HG03439 (cell line): ENCODE measurements around the gene CALHM3.
"Not testable (repeated sequence)": the region's sequence is repeated elsewhere in the genome, so short reads cannot be mapped to it uniquely, and the experiment has no call there.

Source experiments
- ATAC-seq: cut with Tn5 transposase; IDR thresholded peaks from one replicate; pipeline ENCODE4 v1.9.1; 2021; ENCODE audit warnings: mild to moderate bottlenecking, moderate library complexity; ENCODE audit not compliant: unreplicated experiment

CALHM3 gene

DNA sequence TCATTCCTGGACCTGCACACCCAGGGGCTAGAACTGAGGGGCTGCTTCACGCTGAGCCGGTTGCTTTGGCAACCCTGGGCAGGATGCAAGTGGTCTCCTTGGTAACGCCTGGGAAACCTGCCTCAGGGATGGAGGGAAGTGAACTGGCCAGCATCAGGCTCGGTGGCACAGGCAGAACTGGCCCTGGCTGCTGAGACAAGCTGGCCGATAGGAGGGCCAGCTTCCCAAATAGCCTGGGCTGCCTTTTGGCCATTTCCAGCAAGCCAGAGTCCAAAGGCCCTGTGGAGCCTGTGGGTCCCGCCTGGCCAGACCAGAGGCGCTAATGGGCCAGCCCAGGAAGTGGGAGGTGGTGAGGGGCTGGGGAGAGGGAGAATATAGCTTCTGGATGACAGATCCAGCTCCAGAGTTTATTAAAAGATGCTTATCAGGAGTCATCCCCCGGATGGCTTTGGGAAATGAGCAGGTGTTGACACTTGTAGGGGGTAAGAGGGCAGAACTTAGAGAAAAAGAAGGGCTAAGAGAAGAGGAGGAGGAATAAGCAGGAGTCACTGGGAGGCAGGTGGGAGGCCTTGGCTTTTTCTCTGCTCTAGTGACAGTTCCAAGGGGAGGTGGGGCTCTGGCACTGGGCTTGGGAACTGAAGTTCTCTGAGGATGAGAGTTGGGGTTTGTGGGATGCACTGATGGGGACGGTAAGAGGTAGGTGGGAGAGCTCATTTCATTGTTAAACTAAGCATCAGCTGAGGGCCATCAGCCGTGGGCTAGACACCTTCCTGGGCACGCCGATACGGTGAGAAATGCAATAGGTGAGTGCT is 24.0 kb upstream of the CALHM3 start:
- no peak for ATAC-seq

DNA sequence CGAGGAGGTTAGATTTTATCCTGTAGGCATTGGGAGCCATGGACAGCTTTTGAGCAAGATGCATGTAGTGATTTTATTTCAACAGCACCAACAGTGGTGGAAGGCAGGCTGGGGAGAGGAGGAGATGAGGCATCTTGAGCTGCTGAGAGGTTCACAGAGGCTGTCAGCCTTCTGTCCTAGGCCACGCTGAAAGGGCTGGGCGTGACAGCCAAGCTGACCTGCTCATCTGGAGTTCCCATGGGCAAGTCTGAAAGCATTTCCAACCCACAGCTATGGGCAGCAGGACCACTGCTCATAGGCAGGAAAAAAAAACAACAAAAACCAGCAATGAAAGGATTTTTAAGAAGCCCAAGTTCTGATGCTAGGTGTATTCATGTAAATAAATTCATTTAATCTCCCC is 22.1 kb upstream of the CALHM3 start:
- no peak for ATAC-seq

DNA sequence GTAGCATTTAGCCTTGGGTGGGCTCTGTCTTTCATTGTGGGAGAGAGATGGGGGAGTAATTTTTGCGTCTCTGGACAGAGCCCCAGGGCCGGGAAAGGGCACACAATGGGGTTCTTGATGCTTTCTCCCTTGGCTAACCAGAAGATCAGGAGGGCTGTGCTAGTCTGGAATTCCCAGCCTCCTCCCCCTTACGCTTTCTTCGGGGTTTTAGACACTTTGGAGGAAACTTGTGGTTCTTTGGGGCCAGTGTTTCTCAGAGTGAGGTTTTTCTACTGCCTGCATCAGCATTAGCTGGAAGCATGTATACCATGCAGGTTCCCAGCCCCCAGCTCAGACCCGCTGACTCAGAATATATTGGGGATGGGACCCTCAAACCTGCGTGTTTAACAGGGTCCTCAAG is 21.4 kb upstream of the CALHM3 start:
- no peak for ATAC-seq

DNA sequence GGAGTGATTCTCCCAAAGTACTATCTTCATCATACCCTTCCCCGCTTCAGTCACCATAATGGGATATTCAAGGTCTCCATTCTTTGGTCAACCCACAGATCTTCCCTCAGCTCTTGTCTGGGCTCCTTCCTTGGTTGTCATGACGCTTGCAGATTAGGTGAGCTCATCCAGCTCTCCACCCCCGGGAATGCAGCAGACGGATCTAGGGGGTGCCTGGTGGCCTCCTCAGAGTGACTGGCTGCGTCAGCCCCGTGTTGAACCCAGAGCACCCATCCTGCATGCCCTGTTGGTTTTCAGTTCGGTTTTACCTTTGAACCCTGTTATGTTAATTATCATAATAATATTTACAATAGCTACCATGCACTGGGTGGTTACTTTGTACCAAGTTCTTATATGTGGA is 20.8 kb upstream of the CALHM3 start:
- ATAC-seq = no peak

DNA sequence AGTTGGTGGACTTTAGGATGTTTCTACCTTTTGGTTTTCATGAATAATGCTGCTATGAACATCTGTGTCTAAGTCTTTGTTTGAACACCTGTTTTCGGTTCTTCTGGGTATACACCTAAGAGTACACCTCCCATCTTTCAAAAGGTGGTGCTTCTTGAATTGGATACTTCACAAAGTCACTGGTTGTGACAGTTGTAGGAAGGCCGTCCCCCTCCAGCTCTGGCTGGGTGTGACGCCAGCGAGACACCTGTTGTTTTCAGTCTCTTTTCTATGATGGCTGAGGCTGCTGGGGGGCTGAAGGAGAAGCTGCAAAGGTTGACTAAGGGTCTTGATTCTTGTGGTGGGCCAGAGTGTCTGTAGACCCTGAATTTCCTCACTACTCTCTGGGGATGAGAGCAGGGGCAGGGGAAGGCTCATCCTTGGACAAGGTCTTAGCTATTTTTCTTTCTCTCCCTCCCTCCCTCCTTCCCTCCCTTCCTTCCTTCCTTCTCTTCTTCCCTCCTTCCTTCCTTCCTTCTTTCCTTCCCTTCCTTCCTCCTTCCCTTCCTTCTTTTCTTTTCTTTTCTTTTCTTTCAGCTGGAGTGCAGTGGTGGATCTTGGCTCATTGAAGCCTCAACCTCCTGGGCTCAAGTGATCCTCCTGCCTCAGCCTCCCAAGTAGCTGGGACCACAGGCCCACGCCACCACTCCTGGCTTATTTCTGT is 20.0 kb upstream of the CALHM3 start:
- no peak for ATAC-seq

DNA sequence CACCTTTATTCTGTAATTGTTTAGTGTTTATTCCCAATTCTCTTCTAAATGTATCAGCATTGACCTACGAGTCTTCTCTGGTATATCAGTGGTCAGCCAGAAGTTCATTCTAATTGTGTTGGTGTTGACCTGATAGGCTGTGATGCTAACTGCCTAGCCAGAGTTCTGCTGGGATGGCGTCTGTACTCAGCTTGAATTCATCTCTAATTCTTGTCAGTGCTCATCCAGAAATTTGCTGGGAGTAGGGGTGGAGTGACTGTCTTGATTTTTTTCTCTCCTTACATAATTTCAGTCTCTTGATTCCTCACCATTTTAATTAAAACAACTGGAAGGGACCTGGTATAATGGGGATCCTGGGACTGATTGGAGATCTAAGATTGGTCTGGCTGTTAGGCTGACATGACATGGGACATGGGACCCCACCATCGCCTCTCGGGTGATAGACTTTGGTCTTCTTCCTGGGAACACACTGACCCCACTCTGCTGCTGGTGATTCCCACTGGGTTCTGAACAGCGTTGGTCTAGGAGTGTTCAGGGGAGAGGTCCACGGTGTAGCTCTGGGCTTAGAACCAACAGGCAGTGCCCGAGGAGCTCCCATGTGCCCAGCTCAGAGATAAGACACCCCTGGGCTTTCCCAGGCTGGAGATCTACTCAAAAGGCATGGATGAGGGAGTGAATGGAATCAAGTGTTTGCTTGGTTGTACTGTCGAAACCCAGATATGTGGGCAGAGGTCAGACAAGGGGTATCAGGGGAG is 18.3 kb upstream of the CALHM3 start:
- no peak for ATAC-seq

DNA sequence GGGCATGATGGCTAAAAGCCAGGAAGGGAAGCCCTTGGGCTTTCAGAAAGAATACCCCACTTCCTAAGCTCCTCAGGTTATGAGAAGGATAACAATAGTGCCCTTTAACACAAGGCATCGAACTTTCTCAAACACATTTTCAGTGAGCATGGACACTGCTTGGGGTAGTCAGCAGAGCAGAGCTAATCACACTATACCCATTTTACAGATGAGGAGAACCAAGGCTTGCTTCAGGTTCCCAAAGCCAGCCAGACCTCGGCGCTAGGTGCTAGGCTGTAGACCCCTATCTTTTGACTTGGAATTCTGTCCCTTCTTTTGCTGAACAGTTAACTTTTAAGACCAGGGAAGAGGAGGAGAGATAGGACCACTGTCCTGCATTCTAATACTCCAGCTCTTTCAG is 16.3 kb upstream of the CALHM3 start:
- no peak for ATAC-seq

DNA sequence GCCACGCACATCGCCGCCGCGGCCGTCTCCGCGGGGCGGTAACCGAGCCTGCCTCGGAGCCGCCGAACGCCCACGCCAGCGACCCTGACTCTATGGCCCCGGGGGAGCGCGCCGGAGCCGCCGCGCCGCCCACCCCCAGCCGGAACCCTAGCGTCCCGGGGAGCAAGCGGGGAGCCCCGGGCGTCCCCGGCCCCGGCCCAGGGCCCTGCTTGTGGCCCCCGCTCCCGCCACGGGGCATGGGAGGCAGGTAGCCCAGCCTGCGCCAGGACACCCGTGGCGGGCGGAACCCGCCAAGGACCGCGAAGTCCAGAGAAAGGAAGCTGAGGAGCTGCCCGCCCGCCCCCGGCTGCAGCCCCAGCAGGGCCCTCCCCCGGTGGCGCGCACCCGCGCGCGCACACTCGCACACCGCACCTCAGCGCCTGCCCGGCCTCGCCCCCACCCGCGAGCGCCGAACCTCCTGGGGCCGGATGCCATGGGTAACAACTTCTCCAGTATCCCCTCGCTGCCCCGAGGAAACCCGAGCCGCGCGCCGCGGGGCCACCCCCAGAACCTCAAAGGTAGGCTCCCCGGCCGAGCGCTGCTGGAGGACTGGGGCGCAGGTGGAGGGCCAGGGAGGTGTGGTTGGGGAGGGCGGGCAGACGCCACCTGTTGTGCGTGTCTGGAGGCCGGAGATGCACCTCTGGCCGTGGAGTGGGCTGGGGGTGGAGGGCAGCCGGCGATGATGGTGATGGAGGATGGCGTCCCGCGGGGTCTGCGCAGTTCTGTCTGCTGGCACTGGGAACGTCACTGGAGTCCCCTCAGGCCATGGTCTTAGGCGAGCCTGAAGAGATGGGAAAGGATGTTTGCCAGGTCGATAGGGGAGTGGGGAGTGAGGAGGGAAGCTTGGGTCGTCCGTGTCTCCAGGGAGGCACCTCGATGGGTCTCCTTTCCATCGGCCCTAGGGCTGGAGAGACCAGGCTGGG is 15.2 kb upstream of the CALHM3 start:
- no peak for ATAC-seq

DNA sequence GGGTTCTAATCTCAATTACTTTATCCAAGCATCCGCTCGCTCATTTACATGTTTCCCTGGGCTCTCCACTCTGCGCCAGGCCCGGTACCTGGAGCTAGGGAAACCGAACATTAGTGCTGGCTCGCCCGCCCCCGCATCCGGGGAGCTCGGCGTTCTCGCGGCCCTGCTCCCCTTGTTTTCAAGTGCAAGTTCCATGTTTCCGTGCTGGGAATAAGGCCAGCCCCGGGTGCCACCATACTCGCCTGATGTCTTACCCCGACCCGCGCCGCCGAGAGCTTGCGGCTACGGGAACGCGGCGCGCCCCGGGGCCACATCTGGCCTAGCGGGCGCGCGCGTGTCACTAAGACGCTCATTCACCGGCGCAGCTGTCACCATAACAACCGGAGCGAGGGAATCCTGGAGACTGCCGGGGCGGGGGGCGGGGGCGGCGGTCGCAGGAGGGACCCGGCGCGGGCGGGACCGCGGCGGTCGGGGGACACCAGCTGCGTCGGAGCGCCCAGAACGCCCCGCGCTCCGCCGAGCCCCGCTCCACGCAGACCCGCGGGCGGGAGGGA is 14.4 kb upstream of the CALHM3 start, which contains the start of gene NEURL1:
TSS of gene NEURL1 (plus strand) at position 344 of the 554 bp plus-strand sequence. CDS start 683 bp downstream, outside the sequence.
- ATAC-seq = no peak

DNA sequence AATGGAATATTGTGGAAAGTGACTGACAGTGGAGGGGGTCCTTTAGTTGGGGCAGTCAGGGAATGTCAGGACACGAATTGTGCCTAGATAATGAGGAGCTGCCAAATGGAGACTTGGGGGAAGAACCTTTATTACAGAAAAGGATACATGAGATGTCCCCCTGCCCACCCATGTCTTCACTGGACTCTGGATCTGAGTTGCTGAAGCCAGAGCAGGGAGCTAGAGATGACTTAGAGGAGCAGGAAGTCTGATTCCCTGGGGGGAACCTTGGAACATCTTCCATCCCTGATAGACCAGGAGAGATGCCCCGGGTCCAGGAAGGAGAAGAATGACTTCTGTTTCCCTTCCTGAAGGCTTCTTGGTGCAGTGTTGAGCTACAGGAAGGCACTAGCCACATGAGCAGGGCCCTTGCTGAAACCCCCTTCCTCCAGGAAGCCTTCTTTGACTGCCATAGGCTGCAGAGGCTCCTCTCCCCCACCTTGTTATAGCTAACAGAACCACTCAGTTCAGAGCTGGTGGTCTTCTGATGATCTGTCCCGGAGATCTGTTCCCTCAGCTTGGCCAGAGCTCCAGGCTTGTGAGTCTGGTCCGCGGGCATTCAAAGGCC is 13.7 kb upstream of the CALHM3 start:
- no peak for ATAC-seq

DNA sequence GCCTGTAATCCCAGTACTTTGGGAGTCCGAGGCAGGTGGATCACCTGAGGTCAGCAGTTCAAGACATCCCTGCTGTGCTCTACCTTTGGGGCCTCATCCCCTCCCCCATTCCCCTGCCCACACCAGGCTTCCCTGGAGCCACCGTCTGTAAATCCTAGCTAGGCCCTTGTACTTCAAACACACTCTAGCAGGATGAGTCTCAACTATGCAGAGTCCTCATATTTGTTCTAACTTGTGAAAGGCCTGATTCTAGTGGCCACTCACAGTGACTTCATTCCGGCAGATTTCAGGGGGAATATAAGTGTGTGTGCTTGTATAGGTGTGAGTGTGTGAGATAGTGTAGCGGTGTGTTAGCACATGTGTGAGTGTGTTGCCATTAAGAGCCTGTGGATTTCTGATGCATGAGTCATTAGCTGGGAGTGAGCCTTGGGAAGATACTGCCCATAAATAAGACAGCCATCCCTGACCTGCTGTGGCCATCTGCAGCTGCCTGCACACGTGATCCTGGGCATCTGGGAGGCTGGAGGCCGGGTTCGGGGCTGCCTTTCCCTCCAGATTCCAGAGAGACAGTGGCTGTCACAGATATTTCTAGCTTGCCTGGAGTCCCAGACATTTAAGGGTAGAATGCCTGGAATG is 12.8 kb upstream of the CALHM3 start:
- ATAC-seq = no peak

DNA sequence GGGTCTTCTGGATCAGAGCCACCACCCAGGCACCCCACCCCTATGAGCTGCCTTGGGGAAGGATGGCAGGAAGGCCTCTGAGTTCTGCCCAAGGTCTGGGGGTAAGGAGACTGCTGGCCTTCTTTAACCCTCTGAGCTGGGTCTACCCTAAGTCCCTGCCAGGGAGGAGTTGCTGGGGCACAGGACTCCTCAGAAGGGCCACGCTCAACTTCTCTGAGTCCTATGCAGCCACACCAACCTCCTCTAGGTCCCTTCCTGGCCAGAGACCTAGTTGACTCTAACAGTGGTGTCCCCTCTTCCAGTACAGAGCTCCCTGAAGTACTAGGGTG is 11.9 kb upstream of the CALHM3 start:
- ATAC-seq = peak; percentile 6

DNA sequence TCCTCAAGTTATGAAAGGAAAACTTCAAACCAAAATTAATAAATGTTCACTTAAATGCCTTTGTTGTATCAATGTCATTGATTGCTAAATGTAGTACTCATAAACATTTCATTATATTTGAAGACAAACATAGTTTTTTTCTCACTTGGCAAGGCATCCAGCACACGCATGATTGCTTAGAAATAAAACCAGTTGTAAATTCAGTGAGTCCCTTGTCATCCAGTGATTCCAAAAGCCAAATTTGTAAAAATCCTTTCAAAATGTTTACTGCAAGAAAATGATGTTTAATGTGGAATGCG is 8.3 kb upstream of the CALHM3 start:
- no peak for ATAC-seq

DNA sequence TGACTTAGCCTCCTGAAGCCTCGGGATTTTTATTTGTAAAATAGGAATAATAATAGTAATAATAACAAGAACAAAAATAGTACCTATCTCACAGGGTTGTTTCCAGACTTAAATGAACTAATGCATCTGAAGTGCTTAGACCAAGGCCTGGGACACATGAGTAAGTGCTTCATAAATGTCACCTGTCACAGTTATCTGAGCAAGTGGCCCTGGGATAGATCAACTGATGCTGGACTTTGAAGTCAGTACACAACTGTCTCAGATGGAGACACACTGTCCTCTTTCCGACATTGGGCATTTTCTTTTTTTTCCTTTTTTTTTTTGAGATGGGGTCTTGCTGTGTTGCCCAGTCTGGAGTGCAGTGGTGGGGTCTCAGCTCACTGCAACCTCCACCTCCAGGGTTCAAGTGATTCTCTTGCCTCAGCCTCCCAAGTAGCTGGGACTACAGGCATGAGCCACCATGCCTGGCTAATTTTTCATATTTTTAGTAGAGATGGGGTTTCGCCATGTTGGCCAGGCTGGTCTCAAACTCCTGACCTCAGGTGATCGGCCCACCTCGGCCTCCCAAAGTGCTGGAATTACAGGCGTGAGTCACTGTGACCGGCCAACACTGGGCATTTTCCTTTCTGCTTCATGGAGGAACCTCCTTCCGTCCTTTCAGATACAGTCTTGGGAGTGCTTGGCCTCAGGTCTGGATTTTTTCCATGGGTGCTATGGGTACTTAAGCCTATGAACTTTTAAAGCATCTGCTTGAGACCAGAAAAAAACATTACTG is 7.8 kb upstream of the CALHM3 start:
- not testable (repeated sequence) for ATAC-seq

DNA sequence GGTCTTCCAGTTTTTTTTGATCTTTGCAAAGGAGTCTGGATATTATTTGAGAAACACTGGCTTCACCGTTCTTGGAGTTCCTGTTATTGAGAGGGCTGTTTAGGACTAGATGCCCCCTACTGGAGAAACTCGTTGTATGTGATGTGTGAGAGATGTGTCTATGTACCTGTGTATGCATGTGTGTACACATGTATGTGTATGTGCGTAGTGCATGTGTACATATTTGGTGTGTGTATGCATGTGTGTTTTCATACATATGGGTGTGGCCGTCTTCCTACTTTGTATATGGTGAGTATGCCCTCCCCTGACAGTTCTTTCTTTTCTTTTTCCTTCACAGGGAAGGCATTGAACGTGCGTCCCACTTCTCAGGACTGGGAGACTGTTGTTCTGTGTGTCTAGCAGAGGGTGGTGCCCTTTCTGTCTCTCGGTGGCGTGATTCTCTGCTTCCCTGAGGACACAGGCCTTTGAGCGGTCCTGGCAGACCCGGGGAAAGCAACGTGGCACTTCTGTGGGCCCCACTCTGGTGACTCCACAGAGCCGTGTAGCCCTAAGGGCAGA is 3.0 kb upstream of the CALHM3 start:
- no peak for ATAC-seq

DNA sequence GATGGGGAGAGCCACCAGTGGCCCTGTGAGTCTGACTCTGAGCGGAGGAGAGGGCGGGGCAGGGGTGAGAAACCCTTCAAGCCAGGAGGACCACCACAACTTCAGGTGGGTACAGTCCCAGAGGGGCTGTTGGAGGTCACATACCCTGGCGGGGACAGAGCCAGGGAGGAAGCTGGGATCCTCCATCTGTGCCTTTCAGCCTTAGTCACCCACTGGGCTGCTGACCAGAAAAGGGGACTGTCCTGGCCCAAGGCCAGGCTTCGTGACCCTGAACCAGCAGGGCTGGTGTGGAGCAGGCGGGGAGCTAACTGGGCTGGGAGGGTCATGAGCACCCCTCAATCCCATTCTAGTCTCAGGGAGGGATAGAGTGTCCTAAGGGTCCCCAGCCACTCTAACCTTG is 1.5 kb upstream of the CALHM3 start:
- no peak for ATAC-seq

DNA sequence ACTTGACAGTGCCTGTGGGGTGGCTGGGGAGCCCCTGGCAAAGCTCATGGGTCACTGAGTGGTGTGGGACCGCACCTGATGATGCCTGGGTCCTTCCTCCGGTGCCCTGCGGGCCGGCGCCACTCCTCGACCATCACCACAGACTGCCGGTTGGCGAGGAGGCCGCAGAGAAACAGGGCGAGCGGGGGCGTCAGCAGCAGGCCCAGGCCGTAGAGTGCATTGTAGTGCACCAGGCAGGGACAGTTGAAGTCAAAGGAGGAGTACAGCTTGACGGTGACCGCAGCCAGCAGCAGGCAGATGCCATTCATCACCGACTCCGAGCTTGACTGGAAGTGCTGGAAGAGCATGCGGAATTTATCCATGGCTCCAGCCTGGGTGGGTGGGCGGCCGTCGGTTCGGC is 369 bp downstream of the CALHM3 start:
- ATAC-seq = no peak

DNA sequence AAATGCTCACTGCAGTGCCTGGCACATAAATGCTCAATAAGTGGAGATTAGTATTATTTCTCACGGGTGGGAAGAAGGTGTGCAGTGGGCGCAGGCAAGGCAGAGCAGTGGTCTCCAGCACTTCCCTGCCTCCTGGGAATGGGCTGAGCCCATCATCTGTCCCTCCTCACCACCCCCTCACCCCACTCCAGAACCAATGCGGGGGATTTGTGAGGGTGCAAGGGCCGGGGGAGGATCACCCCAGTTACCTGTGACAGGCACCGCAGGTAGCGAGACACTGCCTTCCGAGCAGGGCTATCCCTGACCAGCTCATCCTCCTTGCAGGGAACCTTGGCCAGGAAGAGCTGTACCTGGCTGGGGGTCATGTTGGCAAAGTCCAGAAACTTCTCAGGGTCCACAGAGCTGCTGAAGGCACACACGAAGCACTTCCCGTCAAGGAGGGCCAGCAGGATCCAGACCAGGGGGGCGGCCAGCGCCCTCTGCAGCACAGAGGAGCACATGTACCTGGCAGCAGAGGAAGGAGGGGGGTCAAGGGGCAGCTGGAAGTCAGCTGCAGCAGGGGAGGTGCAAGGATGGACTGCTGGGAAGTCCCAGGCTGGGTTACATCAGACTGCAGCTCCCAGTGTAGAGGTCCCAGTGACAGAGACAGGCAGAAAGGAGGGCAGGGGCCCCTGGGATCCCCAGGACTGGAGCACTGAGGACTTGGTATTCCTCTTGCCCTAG is 2.8 kb downstream of the CALHM3 start:
- ATAC-seq = no peak
